Endodermal cell (in vitro differentiated cells): ENCODE data around the gene DNAH8. TPM values are rescaled to one million over a fixed set of nuclear protein-coding genes. Genes with fewer than 3 reads are reported as not detected.

ENCODE experiments used
- DNase-seq: peaks from one replicate; pipeline ENCODE4 v3.0.0-alpha.2; 2017
- H3K27ac ChIP-seq: 2 replicates; pipeline ENCODE4 v1.5.1; 2013; ENCODE audit warnings: mild to moderate bottlenecking, low read depth, low read length, moderate library complexity
- H3K27me3 ChIP-seq: 2 replicates; pipeline ENCODE4 v1.6.1; 2013; ENCODE audit warnings: mild to moderate bottlenecking, low read length, moderate library complexity; ENCODE audit not compliant: insufficient read depth, control insufficient read depth, poor library complexity, severe bottlenecking
- H3K36me3 ChIP-seq: 2 replicates; pipeline ENCODE4 v1.7.0; 2013; ENCODE audit warnings: mild to moderate bottlenecking, low read length, moderate library complexity; ENCODE audit not compliant: control insufficient read depth, insufficient read depth
- H3K4me1 ChIP-seq: one replicate; pipeline ENCODE4 v1.7.0; 2013; ENCODE audit warnings: low read length; ENCODE audit not compliant: control insufficient read depth, insufficient read depth
- H3K4me3 ChIP-seq: 2 replicates; pipeline ENCODE4 v1.5.1; 2013; ENCODE audit warnings: mild to moderate bottlenecking, low read length, moderate library complexity
- H3K9ac ChIP-seq: 2 replicates; pipeline ENCODE4 v1.6.1; 2013; ENCODE audit warnings: mild to moderate bottlenecking, low read length, moderate library complexity; ENCODE audit not compliant: poor library complexity, severe bottlenecking; ENCODE audit errors: extremely low read depth
- H3K9me3 ChIP-seq: 2 replicates; pipeline ENCODE4 v1.6.1; 2013; ENCODE audit warnings: mild to moderate bottlenecking, low read length, moderate library complexity; ENCODE audit not compliant: control insufficient read depth
- H3K27ac Mint-ChIP-seq: 2 replicates; pipeline ENCODE4 v1.8.0; 2020; ENCODE audit warnings: mixed read lengths
- H3K27me3 Mint-ChIP-seq: 2 replicates; pipeline ENCODE4 v1.8.0; 2021; ENCODE audit warnings: mild to moderate bottlenecking, mixed read lengths; ENCODE audit not compliant: insufficient read depth
- H3K36me3 Mint-ChIP-seq: 2 replicates; pipeline ENCODE4 v1.8.0; 2020; ENCODE audit warnings: low read depth, mixed read lengths
- H3K4me1 Mint-ChIP-seq: 2 replicates; pipeline ENCODE4 v1.8.0; 2020; ENCODE audit warnings: mixed read lengths
- H3K4me3 Mint-ChIP-seq: 2 replicates; pipeline ENCODE4 v1.8.0; 2020; ENCODE audit warnings: mild to moderate bottlenecking, moderate library complexity, mixed read lengths
- H3K9me3 Mint-ChIP-seq: 2 replicates; pipeline ENCODE4 v1.8.0; 2020; ENCODE audit warnings: mild to moderate bottlenecking, mixed read lengths
- WGBS, 2 experiments: methylation state at CpG; one replicate each; pipeline versions ENCODE4 v1.1.5 to v1.1.7; 2013; ENCODE audit warnings: missing lambda C conversion rate in 2 of 2, mixed read lengths in 1 of 2; ENCODE audit not compliant: insufficient coverage in 1 of 2, insufficient read length in 1 of 2; 5-methylcytosine and 5-hydroxymethylcytosine counted together
- total RNA-seq, 2 donors: library from RNA; stranded (reverse); fragmentation: NEBNext Ultra II Directional in 1 of 2; extraction: Animal tissue kit (Norgen Biotek cat#: 25700) in 1 of 2; gene quantifications; 2 replicates in 1 of 2; 3 replicates in 1 of 2; pipeline ENCODE4 v1.2.1, GENCODE V29; 2021
- TF ChIP-seq, protein P1 (sequence below): fragments of 200-600 bp; sonication (generic); conservative IDR thresholded peaks from 2 replicates; pipeline ENCODE4 v1.5.0; 2021; ENCODE audit warnings: antibody characterized with exemption, mild to moderate bottlenecking

The DNAH8 gene
- total RNA-seq, 2 donors from 2014 or later: not detected

GRCh38 chr6:38944655-38945279, 229.7 kb downstream of the DNAH8 start:
- Histone ChIP-seq H3K9me3 (no peaks in the 10 kb centered on the region), H3K27ac (no peak overlapping the region), H3K36me3 (no peaks in the 10 kb centered on the region), H3K4me3 (no peak overlapping the region), H3K4me1 (no peaks in the 10 kb centered on the region), H3K9ac (no peak overlapping the region), H3K27me3 (no peaks in the 10 kb centered on the region)
- H3K9me3 Mint-ChIP-seq: no peaks in the 10 kb centered on the region
- no peaks in the 10 kb centered on the region for H3K36me3 Mint-ChIP-seq
- no peak for DNase-seq
- H3K4me1 Mint-ChIP-seq: peaks cover 10% of the 10 kb centered on the region
- no peak overlapping the region for H3K27ac Mint-ChIP-seq
- peaks cover 3% of the 10 kb centered on the region for H3K27me3 Mint-ChIP-seq
- H3K4me3 Mint-ChIP-seq: no peak overlapping the region
- no CpG with 5 or more reads among the region's 1 CpG for WGBS, 2 experiments
- TF ChIP-seq, protein P1, sequence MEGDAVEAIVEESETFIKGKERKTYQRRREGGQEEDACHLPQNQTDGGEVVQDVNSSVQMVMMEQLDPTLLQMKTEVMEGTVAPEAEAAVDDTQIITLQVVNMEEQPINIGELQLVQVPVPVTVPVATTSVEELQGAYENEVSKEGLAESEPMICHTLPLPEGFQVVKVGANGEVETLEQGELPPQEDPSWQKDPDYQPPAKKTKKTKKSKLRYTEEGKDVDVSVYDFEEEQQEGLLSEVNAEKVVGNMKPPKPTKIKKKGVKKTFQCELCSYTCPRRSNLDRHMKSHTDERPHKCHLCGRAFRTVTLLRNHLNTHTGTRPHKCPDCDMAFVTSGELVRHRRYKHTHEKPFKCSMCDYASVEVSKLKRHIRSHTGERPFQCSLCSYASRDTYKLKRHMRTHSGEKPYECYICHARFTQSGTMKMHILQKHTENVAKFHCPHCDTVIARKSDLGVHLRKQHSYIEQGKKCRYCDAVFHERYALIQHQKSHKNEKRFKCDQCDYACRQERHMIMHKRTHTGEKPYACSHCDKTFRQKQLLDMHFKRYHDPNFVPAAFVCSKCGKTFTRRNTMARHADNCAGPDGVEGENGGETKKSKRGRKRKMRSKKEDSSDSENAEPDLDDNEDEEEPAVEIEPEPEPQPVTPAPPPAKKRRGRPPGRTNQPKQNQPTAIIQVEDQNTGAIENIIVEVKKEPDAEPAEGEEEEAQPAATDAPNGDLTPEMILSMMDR: no peak

DNA sequence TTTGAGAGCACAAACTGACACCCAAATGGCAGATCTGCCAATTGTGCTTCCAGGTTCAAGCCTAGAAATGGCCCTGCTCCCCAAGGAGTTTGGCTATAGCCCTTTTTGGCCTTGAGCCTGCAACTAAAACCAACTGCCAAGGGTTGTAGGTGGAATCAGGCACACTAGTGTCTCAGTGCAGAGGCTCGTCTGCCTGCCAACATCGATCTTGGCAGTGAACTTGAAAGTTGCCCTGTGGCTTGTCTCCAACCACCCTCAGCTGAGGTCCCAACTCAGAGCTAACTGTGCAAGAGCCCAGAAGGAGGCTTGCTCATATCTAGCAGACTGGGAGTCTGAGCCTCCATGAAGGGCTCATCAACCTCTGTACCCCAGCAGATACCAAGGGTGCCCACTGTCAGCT, 240.8 kb downstream of the DNAH8 start:
- H3K9me3 ChIP-seq: no peaks in the 10 kb centered on the region
- TF ChIP-seq, protein P1: no peak
- no peak for DNase-seq
- no peak overlapping the region for H3K27ac ChIP-seq
- H3K27me3 Mint-ChIP-seq: peaks cover 3% of the 10 kb centered on the region
- no peaks in the 10 kb centered on the region for H3K4me1 ChIP-seq
- H3K4me3 ChIP-seq: no peak overlapping the region
- no peak overlapping the region for H3K27ac Mint-ChIP-seq
- no peaks in the 10 kb centered on the region for H3K36me3 ChIP-seq
- WGBS, 2 experiments: 94 to 100% methylated on average over 2 of the region's 2 CpGs
- no peak overlapping the region for H3K9ac ChIP-seq
- no peaks in the 10 kb centered on the region for H3K4me1 Mint-ChIP-seq
- H3K27me3 ChIP-seq: no peaks in the 10 kb centered on the region
- peaks cover 4% of the 10 kb centered on the region for H3K9me3 Mint-ChIP-seq
- H3K36me3 Mint-ChIP-seq: no peaks in the 10 kb centered on the region
- no peak overlapping the region for H3K4me3 Mint-ChIP-seq

GRCh38 chr6:38957426-38957825, 242.3 kb downstream of the DNAH8 start:
- no peak for DNase-seq
- Mint-ChIP-seq H3K4me1 (no peaks in the 10 kb centered on the region), H3K4me3 (no peak overlapping the region), H3K9me3 (peaks cover 4% of the 10 kb centered on the region), H3K36me3 (no peaks in the 10 kb centered on the region), H3K27me3 (peaks cover 2% of the 10 kb centered on the region), H3K27ac (no peak overlapping the region)
- no peaks in the 10 kb centered on the region for H3K4me1 ChIP-seq
- no peaks in the 10 kb centered on the region for H3K36me3 ChIP-seq
- TF ChIP-seq, protein P1: no peak
- no peak overlapping the region for H3K27ac ChIP-seq
- H3K9ac ChIP-seq: no peak overlapping the region
- no peak overlapping the region for H3K4me3 ChIP-seq
- H3K27me3 ChIP-seq: no peaks in the 10 kb centered on the region
- no peaks in the 10 kb centered on the region for H3K9me3 ChIP-seq
